SK-N-SH (cell line): ENCODE measurements around the gene TOR1A. TPM values are rescaled to one million over a fixed set of nuclear protein-coding genes. Genes with fewer than 3 reads are reported as not detected.
"Not testable (repeated sequence)": the region's sequence is repeated elsewhere in the genome, so short reads cannot be mapped to it uniquely, and the experiment has no call there.

Source experiments
- CTCF ChIA-PET: fragments of 300-600, 350-600 bp; formaldehyde crosslinking; extraction: SDS; loops from one replicate; lab custom pipeline; 2021; lab: Yijun Ruan, JAX
- POLR2A ChIA-PET: fragments of 350-600 bp; sonication (Branson Sonifier 250); formaldehyde crosslinking; extraction: SDS; loops from one replicate; lab custom pipeline; 2020; ENCODE audit warnings: antibody characterized with exemption, inconsistent platforms; lab: Yijun Ruan, JAX
- DNase-seq: peaks from one replicate; pipeline ENCODE4 v3.0.0; 2012
- H2AFZ ChIP-seq: fragments of 200-600 bp; sonication (generic); 2 replicates; pipeline ENCODE4 v1.8.1; 2016; ENCODE audit warnings: antibody characterized with exemption, mild to moderate bottlenecking, low read depth
- H3F3A ChIP-seq: fragments of 200-600 bp; sonication (generic); replicated peaks from 2 replicates; pipeline ENCODE3; 2016; ENCODE audit warnings: antibody characterized with exemption, mild to moderate bottlenecking; ENCODE audit not compliant: insufficient read depth
- H3K27ac ChIP-seq, 2 experiments: fragments of 200-500 bp in 1 of 2; fragments of 200-600 bp in 1 of 2; sonication (Bioruptor generic) in 1 of 2; sonication (generic), shearing (Covaris generic) in 1 of 2; 2 replicates each; pipeline versions ENCODE4 v1.5.1 to v1.6.1; 2014 to 2016; ENCODE audit warnings: low read depth in 2 of 2, inconsistent platforms in 1 of 2, low read length in 1 of 2, mild to moderate bottlenecking in 1 of 2, mixed read lengths in 1 of 2
- H3K27me3 ChIP-seq: fragments of 200-600 bp; sonication (generic), shearing (Covaris generic); 2 replicates; pipeline ENCODE4 v1.6.1; 2016; ENCODE audit warnings: mixed run types; ENCODE audit not compliant: insufficient read depth
- H3K36me3 ChIP-seq, 2 experiments: fragments of 200-500 bp in 1 of 2; fragments of 200-600 bp in 1 of 2; sonication (Bioruptor generic) in 1 of 2; sonication (generic) in 1 of 2; replicated peaks in 1 of 2; 2 replicates each; pipeline versions ENCODE3 to v1.5.1; 2014 to 2016; ENCODE audit warnings: low read length in 1 of 2, mild to moderate bottlenecking in 1 of 2; ENCODE audit not compliant: insufficient read depth in 2 of 2, control insufficient read depth in 1 of 2
- H3K4me1 ChIP-seq, 2 experiments: fragments of 200-500 bp in 1 of 2; fragments of 200-600 bp in 1 of 2; sonication (Bioruptor generic) in 1 of 2; sonication (generic), shearing (Covaris generic) in 1 of 2; 2 replicates each; pipeline versions ENCODE4 v1.5.1 to v1.6.1; 2014 to 2016; ENCODE audit warnings: low read depth in 1 of 2, low read length in 1 of 2, mixed run types in 1 of 2; ENCODE audit not compliant: insufficient read depth in 2 of 2, control insufficient read depth in 1 of 2
- H3K4me2 ChIP-seq: fragments of 200-600 bp; sonication (generic), shearing (Covaris generic); 2 replicates; pipeline ENCODE4 v1.6.1; 2017; ENCODE audit warnings: mixed run types
- H3K4me3 ChIP-seq, 2 experiments: fragments of 200-500 bp in 1 of 2; fragments of 200-600 bp in 1 of 2; sonication (Bioruptor generic) in 1 of 2; sonication (generic), shearing (Covaris generic) in 1 of 2; 2 replicates each; pipeline versions ENCODE4 v1.5.1 to v1.8.1; 2014 to 2016; ENCODE audit warnings: low read depth in 2 of 2, inconsistent platforms in 1 of 2, low read length in 1 of 2, mild to moderate bottlenecking in 1 of 2, mixed read lengths in 1 of 2, moderate library complexity in 1 of 2
- H3K79me2 ChIP-seq: fragments of 200-600 bp; sonication (generic); 2 replicates; pipeline ENCODE4 v1.8.1; 2017; ENCODE audit warnings: mild to moderate bottlenecking; ENCODE audit not compliant: insufficient read depth
- H3K9ac ChIP-seq: fragments of 200-600 bp; sonication (generic); 2 replicates; pipeline ENCODE4 v1.6.1; 2017; ENCODE audit warnings: mixed run types
- H3K9me2 ChIP-seq: fragments of 200-600 bp; sonication (generic); 2 replicates; pipeline ENCODE4 v1.6.1; 2017; ENCODE audit warnings: mixed run types
- H3K9me3 ChIP-seq: fragments of 200-600 bp; sonication (generic); 2 replicates; pipeline ENCODE4 v1.6.1; 2017; ENCODE audit warnings: mixed run types, mild to moderate bottlenecking, moderate library complexity
- H4K20me1 ChIP-seq: fragments of 200-600 bp; sonication (generic); 2 replicates; pipeline ENCODE4 v1.6.1; 2017; ENCODE audit warnings: mild to moderate bottlenecking, mixed run types; ENCODE audit not compliant: insufficient read depth
- CHD2 ChIP-seq: fragments of 150-350 bp; IDR thresholded peaks from 2 replicates; pipeline ENCODE4 v1.6.1; 2018; ENCODE audit warnings: low read length; ENCODE audit not compliant: partially characterized antibody
- ELF1 ChIP-seq: IDR thresholded peaks from 2 replicates; pipeline ENCODE4 v1.4.0; 2012
- EP300 ChIP-seq, 2 experiments: IDR thresholded peaks; 2 replicates each; pipeline versions ENCODE4 v1.4.0 to v1.6.1; 2012; ENCODE audit warnings: borderline replicate concordance in 1 of 2, low read depth in 1 of 2, low read length in 1 of 2
- FOSL2 ChIP-seq: IDR thresholded peaks from 2 replicates; pipeline ENCODE4 v1.4.0; 2012; ENCODE audit warnings: low read depth, mild to moderate bottlenecking, moderate library complexity, borderline replicate concordance
- GATA2 ChIP-seq: sonication (generic); formaldehyde crosslinking; IDR thresholded peaks from 2 replicates; pipeline ENCODE4 v1.5.0; 2020; ENCODE audit warnings: mild to moderate bottlenecking, missing genetic modification reagents
- JUND ChIP-seq: IDR thresholded peaks from 2 replicates; pipeline ENCODE4 v1.4.0; 2012
- NFIC ChIP-seq: IDR thresholded peaks from 2 replicates; pipeline ENCODE4 v1.4.0; 2012; ENCODE audit warnings: borderline replicate concordance
- POLR2AphosphoS5 ChIP-seq: IDR thresholded peaks from 2 replicates; pipeline ENCODE4 v1.6.1; 2012; ENCODE audit warnings: low read depth, low read length
- RCOR1 ChIP-seq: fragments of 150-350 bp; IDR thresholded peaks from 2 replicates; pipeline ENCODE4 v1.6.1; 2017; ENCODE audit warnings: antibody characterized with exemption, low read length
- RFX5 ChIP-seq: IDR thresholded peaks from 2 replicates; pipeline ENCODE4 v1.6.1; 2012; ENCODE audit warnings: mild to moderate bottlenecking, improper control_type of control experiment, low read length
- SIN3A ChIP-seq: IDR thresholded peaks from 2 replicates; pipeline ENCODE4 v1.6.1; 2012; ENCODE audit warnings: low read depth, mild to moderate bottlenecking, low read length, moderate library complexity, borderline replicate concordance
- SMC3 ChIP-seq: IDR thresholded peaks from 2 replicates; pipeline ENCODE4 v1.6.1; 2012; ENCODE audit warnings: low read depth, low read length, improper control_type of control experiment
- TAF1 ChIP-seq: IDR thresholded peaks from 2 replicates; pipeline ENCODE4 v1.6.1; 2012; ENCODE audit warnings: low read depth, mild to moderate bottlenecking, low read length, moderate library complexity, borderline replicate concordance
- TEAD4 ChIP-seq: IDR thresholded peaks from 2 replicates; pipeline ENCODE4 v1.4.0; 2012; ENCODE audit warnings: mild to moderate bottlenecking, borderline replicate concordance; ENCODE audit not compliant: insufficient read depth
- YY1 ChIP-seq: IDR thresholded peaks from 2 replicates; pipeline ENCODE4 v1.4.0; 2012; ENCODE audit warnings: low read depth, mild to moderate bottlenecking
- WGBS: methylation state at CpG from one replicate; pipeline ENCODE4 v1.1.6; 2017; ENCODE audit warnings: low lambda C conversion rate; 5-methylcytosine and 5-hydroxymethylcytosine counted together
- polyA plus RNA-seq, 3 experiments: library from polyadenylated mRNA; depleted of rRNA; stranded (reverse); fragments of >200 nt; gene quantifications; 2 replicates each; pipeline ENCODE4 v1.2.3, GENCODE V29; 2012
- TF ChIP-seq, protein P1 (sequence below): fragments of 150-350 bp; IDR thresholded peaks from 2 replicates; pipeline ENCODE4 v1.6.1; 2016; ENCODE audit warnings: mild to moderate bottlenecking, low read depth, low read length
- TF ChIP-seq, protein P2 (sequence below): IDR thresholded peaks from 2 replicates; pipeline ENCODE4; 2012
- TF ChIP-seq, protein P3 (sequence below): fragments of 150-350 bp; IDR thresholded peaks from 2 replicates; pipeline ENCODE4 v1.6.1; 2017; ENCODE audit warnings: antibody characterized with exemption, low read length, low read depth, borderline replicate concordance
- TF ChIP-seq, protein P4 (sequence below): fragments of 200-600 bp; sonication (generic); IDR thresholded peaks from 2 replicates; pipeline ENCODE4 v1.6.1; 2017; ENCODE audit warnings: antibody characterized with exemption, mild to moderate bottlenecking, moderate library complexity
- TF ChIP-seq, protein P5 (sequence below): IDR thresholded peaks from 2 replicates; pipeline ENCODE4 v1.4.0; 2012; ENCODE audit warnings: low read depth, borderline replicate concordance

The TOR1A gene
- polyA plus RNA-seq, 1 of the 3 experiments (the other 2 are of a cell fraction) = 85.3 TPM

DNA sequence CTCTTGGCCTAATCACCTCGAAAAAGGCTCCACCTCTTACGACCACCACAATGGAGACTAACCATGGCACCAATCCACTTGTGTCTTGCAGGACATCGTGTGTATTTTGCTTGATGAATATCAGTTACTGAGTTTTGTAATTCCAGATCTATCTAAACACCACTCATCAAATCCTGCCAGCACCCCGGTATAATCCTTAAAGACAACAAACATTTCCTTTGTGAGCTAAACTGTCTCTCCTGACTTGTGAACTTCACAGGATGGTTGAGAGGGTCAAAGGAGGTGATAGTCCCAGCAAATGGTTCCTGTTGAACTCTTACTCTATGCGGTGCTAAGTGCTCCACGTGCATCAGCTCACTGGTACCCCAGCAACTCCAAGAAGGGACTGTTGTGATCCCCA, 25.0 kb downstream of the TOR1A start:
- H3K9me2 ChIP-seq = no peaks in the 10 kb centered on the region
- H3F3A ChIP-seq = no peaks in the 10 kb centered on the region
- no peak for DNase-seq
- no peak overlapping the region for H3K4me3 ChIP-seq
- no peaks in the 10 kb centered on the region for H3K36me3 ChIP-seq
- ChIA-PET CTCF (interaction anchor here (1.2 to 2.2 kb wide), 4 partner anchors 9 to 156 kb away, joined by 3 to 8 read pairs (median 6); no protein-coding TSS in a partner anchor), POLR2A (no interaction called here)
- H4K20me1 ChIP-seq = no peaks in the 10 kb centered on the region
- no peak overlapping the region for H3K9ac ChIP-seq
- H3K27ac ChIP-seq = no peak overlapping the region
- 51% methylated on average over 6 of the region's 6 CpGs for WGBS
- no peaks in the 10 kb centered on the region for H3K27me3 ChIP-seq
- peaks cover under 1 to 3% of the 10 kb centered on the region in 2 experiments; a peak in 2 of 4 replicates for H3K4me1 ChIP-seq
- peaks cover 6% of the 10 kb centered on the region for H3K79me2 ChIP-seq
- no peak overlapping the region for H3K4me2 ChIP-seq
- H3K9me3 ChIP-seq = no peaks in the 10 kb centered on the region
- TF ChIP-seq, protein P1, sequence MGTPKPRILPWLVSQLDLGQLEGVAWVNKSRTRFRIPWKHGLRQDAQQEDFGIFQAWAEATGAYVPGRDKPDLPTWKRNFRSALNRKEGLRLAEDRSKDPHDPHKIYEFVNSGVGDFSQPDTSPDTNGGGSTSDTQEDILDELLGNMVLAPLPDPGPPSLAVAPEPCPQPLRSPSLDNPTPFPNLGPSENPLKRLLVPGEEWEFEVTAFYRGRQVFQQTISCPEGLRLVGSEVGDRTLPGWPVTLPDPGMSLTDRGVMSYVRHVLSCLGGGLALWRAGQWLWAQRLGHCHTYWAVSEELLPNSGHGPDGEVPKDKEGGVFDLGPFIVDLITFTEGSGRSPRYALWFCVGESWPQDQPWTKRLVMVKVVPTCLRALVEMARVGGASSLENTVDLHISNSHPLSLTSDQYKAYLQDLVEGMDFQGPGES = no peak
- no peak for TF ChIP-seq CHD2
- no peak for TF ChIP-seq YY1
- no peak for TF ChIP-seq ELF1
- TF ChIP-seq, protein P2, sequence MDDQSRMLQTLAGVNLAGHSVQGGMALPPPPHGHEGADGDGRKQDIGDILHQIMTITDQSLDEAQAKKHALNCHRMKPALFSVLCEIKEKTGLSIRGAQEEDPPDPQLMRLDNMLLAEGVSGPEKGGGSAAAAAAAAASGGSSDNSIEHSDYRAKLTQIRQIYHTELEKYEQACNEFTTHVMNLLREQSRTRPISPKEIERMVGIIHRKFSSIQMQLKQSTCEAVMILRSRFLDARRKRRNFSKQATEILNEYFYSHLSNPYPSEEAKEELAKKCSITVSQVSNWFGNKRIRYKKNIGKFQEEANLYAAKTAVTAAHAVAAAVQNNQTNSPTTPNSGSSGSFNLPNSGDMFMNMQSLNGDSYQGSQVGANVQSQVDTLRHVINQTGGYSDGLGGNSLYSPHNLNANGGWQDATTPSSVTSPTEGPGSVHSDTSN = no peak
- TF ChIP-seq TAF1 = no peak
- no peak for TF ChIP-seq RFX5
- TF ChIP-seq RCOR1 = no peak
- no peak for TF ChIP-seq EP300 (IDR thresholded peaks at IDR 0.05; ENCODE audit: borderline replicate concordance in 1 of 2, low read depth in 1 of 2, low read length in 1 of 2)
- no peak for TF ChIP-seq SIN3A
- TF ChIP-seq GATA2 (CRISPR knock-in tag) = no peak
- TF ChIP-seq JUND = no peak
- TF ChIP-seq, protein P3, sequence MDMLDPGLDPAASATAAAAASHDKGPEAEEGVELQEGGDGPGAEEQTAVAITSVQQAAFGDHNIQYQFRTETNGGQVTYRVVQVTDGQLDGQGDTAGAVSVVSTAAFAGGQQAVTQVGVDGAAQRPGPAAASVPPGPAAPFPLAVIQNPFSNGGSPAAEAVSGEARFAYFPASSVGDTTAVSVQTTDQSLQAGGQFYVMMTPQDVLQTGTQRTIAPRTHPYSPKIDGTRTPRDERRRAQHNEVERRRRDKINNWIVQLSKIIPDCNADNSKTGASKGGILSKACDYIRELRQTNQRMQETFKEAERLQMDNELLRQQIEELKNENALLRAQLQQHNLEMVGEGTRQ = no peak
- TF ChIP-seq FOSL2 = no peak
- no peak for TF ChIP-seq TEAD4
- TF ChIP-seq NFIC = no peak
- TF ChIP-seq, protein P4, sequence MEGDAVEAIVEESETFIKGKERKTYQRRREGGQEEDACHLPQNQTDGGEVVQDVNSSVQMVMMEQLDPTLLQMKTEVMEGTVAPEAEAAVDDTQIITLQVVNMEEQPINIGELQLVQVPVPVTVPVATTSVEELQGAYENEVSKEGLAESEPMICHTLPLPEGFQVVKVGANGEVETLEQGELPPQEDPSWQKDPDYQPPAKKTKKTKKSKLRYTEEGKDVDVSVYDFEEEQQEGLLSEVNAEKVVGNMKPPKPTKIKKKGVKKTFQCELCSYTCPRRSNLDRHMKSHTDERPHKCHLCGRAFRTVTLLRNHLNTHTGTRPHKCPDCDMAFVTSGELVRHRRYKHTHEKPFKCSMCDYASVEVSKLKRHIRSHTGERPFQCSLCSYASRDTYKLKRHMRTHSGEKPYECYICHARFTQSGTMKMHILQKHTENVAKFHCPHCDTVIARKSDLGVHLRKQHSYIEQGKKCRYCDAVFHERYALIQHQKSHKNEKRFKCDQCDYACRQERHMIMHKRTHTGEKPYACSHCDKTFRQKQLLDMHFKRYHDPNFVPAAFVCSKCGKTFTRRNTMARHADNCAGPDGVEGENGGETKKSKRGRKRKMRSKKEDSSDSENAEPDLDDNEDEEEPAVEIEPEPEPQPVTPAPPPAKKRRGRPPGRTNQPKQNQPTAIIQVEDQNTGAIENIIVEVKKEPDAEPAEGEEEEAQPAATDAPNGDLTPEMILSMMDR = no peak
- TF ChIP-seq, protein P5, sequence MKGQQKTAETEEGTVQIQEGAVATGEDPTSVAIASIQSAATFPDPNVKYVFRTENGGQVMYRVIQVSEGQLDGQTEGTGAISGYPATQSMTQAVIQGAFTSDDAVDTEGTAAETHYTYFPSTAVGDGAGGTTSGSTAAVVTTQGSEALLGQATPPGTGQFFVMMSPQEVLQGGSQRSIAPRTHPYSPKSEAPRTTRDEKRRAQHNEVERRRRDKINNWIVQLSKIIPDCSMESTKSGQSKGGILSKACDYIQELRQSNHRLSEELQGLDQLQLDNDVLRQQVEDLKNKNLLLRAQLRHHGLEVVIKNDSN = no peak
- no peak for TF ChIP-seq POLR2AphosphoS5
- no peak for TF ChIP-seq SMC3
- no peak overlapping the region for H2AFZ ChIP-seq

DNA sequence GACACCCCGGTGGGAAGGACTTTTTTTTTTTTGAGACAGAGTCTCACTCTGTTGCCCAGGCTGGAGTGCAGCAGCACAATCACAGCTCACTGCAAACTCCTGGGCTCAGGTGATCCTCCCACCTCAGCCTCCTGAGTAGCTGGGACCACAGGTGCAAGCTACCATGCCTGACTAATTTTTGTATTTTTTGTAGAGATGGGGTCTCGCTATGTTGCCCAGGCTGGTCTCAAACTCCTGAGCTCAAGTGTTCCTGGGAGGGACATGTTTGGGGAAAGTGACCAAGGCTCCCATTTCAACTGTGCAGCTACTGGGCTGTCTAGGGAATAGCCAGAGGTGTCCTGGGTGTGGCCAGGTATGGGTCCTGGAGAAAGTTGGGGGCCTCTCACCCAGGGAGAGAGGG, 27.9 kb downstream of the TOR1A start:
- H3K4me3 ChIP-seq, H3K27me3 ChIP-seq, H2AFZ ChIP-seq, H3K27ac ChIP-seq, POLR2A ChIA-PET, H3K4me2 ChIP-seq, H3K9ac ChIP-seq, H3F3A ChIP-seq, H3K9me3 ChIP-seq, H3K9me2 ChIP-seq, H3K79me2 ChIP-seq, H3K36me3 ChIP-seq, H3K4me1 ChIP-seq, DNase-seq, H4K20me1 ChIP-seq: not testable (repeated sequence)
- CTCF ChIA-PET = interaction anchor here (2.0 to 4.0 kb wide), 2 partner anchors 69 to 121 kb away, joined by 4 to 19 read pairs; no protein-coding TSS in a partner anchor
- WGBS = 39% methylated on average over 2 of the region's 2 CpGs
